ENCODE results near the gene MYH10. TPM values are rescaled to one million over a fixed set of nuclear protein-coding genes. Genes with fewer than 3 reads are reported as not detected.
"Not testable (repeated sequence)": the region's sequence is repeated elsewhere in the genome, so short reads cannot be mapped to it uniquely, and the experiment has no call there.

The MYH10 gene
- total RNA-seq, 5 donors from 2014 or later (not counting 1 experiment from before 2014, with no cell fraction given), result 1.3 to 2.8 (median 2.1) TPM

DNA sequence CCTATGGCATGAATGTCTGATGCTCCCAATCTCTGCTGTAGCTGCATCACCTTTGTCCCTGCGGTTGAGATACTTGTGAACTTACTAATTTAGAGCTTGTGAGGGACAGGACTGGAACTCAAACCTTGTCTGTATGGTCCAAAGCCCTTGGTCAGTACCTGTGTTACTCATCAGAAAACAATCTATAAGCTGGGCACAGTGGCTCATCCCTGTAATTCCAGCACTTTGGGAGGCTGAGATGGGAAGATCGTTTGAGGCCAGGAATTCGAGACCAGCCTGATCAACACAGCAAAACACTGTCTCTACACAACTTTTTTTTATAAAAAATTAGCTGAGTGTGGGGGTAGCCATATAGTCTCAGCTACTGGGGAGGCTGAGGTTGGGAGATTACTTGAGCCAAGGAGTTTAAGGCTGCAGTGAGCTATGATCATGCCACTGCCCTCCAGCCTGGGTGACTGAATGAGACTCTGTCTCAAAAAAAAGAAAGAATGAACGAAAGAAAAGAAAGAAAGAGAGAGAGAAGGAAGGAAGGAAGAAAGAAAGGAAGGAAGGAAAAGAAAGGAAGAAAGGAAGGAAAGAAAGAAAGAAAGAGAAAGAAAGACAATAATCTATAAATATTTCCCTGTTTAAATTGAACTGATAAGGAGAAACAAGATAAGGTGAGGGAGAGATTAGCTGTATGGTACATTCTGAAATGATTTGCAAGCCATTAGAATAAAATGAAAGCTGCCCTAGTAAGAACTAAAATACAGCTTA is 31.7 kb upstream of the MYH10 start:
- H3K4me1 Mint-ChIP-seq, result peaks cover 0 to 7% (median 0%) of the 10 kb centered on the region in 3 donors
- DNase-seq (no peak), ATAC-seq (replicated peaks in 1 of 4) (no peak)
- Histone ChIP-seq H3K4me3 (ENCODE audit: control insufficient read depth in 1 of 2, extremely low read depth in 1 of 2, low read length in 1 of 2) (no peak overlapping the region), H3K4me1 (ENCODE audit: control insufficient read depth in 1 of 2, extremely low read depth in 1 of 2, insufficient read depth in 2 of 2, low read length in 2 of 2) (no peaks in the 10 kb centered on the region), H3K27me3 (replicated peaks in 1 of 2; ENCODE audit: control insufficient read depth in 2 of 2, extremely low read depth in 1 of 2, insufficient read depth in 2 of 2, low read length in 1 of 2) (peaks cover 0 to 10% of the 10 kb centered on the region in 2 experiments), H3K27ac (ENCODE audit: low read length) (no peak overlapping the region), H3K9me3 (no peaks in the 10 kb centered on the region), H3K36me3 (ENCODE audit: control insufficient read depth in 2 of 2, extremely low read depth in 1 of 2, insufficient read depth in 1 of 2, low read length in 1 of 2) (no peaks in the 10 kb centered on the region)
- ChIA-PET CTCF (interaction anchor here in 1 of 2 donors (0.6 kb wide), 1 partner anchor 58 kb away, joined by 3 read pairs; no protein-coding TSS in a partner anchor), POLR2A (no interaction called here)
- no peak overlapping the region for H3K4me3 Mint-ChIP-seq
- no peak overlapping the region for H3K27ac Mint-ChIP-seq
- H3K36me3 Mint-ChIP-seq, result no peaks in the 10 kb centered on the region
- peaks cover 8 to 21% of the 10 kb centered on the region in 2 donors for H3K27me3 Mint-ChIP-seq
- WGBS (ENCODE audit: insufficient coverage), result 100% methylated on average over 1 of the region's 4 CpGs
- H3K9me3 Mint-ChIP-seq, result peaks cover 0 to 3% (median 3%) of the 10 kb centered on the region in 3 donors

DNA sequence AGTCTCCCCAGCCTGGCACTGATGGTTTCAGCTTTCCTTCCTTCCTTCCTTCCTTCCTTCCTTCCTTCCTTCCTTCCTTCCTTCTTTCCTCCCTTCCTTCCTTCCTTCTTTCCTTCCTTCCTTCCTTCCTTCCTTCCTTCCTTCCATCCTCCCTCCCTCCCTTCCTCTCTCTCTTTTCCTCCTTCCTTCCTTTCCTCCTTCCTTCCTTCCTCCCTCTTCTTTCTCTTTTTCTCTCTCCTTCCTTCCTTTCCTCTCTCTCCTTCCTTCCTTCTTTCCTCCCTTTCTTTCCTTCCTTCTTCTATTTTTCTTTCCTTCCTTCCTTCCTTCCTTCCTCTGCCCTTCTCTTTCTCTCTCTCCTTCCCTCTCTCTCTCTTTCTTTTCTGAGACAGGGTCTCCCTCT is 30.2 kb upstream of the MYH10 start:
- H3K9me3 Mint-ChIP-seq; POLR2A ChIA-PET; H3K4me1 ChIP-seq (ENCODE audit: control insufficient read depth in 1 of 2, extremely low read depth in 1 of 2, insufficient read depth in 2 of 2, low read length in 2 of 2); H3K4me1 Mint-ChIP-seq; H3K36me3 ChIP-seq (ENCODE audit: control insufficient read depth in 2 of 2, extremely low read depth in 1 of 2, insufficient read depth in 1 of 2, low read length in 1 of 2); H3K27ac Mint-ChIP-seq; DNase-seq; CTCF ChIA-PET; H3K4me3 ChIP-seq (ENCODE audit: control insufficient read depth in 1 of 2, extremely low read depth in 1 of 2, low read length in 1 of 2); H3K9me3 ChIP-seq; ATAC-seq (replicated peaks in 1 of 4); H3K36me3 Mint-ChIP-seq; H3K27ac ChIP-seq (ENCODE audit: low read length); H3K4me3 Mint-ChIP-seq: not testable (repeated sequence)
- peaks cover 8 to 26% of the 10 kb centered on the region in 2 donors for H3K27me3 Mint-ChIP-seq
- peaks cover 0 to 14% of the 10 kb centered on the region in 2 experiments for H3K27me3 ChIP-seq (replicated peaks in 1 of 2; ENCODE audit: control insufficient read depth in 2 of 2, extremely low read depth in 1 of 2, insufficient read depth in 2 of 2, low read length in 1 of 2)

DNA sequence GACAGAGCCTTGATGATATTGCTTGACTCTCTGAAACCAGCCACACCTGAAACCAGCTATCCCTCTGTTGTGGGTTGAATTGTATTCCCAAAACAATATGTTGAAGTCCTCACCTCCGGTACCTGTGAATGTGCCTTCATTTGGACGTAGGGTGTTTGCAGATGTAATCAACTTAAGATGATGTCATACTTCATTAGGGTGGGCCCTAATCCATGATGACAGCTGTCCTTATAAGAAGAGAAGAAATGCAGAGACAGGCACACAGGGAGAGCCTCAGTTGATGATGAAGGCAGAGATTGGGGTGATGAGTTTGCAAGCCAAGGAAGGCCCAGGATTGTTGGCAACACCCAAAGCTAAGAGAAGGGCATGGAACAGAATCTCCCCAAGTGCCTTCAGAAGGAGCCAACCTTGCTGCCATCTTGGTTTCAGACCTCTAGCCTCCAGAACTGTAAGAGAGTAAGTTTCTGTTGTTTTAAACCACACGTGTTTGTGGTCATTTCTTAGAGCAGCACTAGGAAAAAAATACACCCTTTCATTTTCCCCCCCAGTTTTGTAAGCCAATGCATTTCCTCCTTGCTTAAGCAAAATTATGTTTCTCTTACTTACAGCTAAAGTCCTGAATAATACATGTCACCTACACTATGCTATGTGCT is 29.4 kb upstream of the MYH10 start:
- H3K36me3 ChIP-seq (ENCODE audit: control insufficient read depth in 2 of 2, extremely low read depth in 1 of 2, insufficient read depth in 1 of 2, low read length in 1 of 2), result no peaks in the 10 kb centered on the region
- H3K4me3 ChIP-seq (ENCODE audit: control insufficient read depth in 1 of 2, extremely low read depth in 1 of 2, low read length in 1 of 2), result no peak overlapping the region
- no peak for DNase-seq
- CTCF ChIA-PET, result no interaction called here
- H3K4me3 Mint-ChIP-seq, result no peak overlapping the region
- no peak overlapping the region for H3K27ac ChIP-seq (ENCODE audit: low read length)
- 100% methylated on average over 1 of the region's 3 CpGs for WGBS (ENCODE audit: insufficient coverage)
- H3K27ac Mint-ChIP-seq, result no peak overlapping the region
- no peaks in the 10 kb centered on the region for H3K4me1 ChIP-seq (ENCODE audit: control insufficient read depth in 1 of 2, extremely low read depth in 1 of 2, insufficient read depth in 2 of 2, low read length in 2 of 2)
- H3K4me1 Mint-ChIP-seq, result peaks cover 0 to 7% (median 0%) of the 10 kb centered on the region in 3 donors
- peaks cover 6% of the 10 kb centered on the region for H3K36me3 Mint-ChIP-seq
- POLR2A ChIA-PET, result no interaction called here
- ATAC-seq (replicated peaks in 1 of 4), result no peak
- H3K9me3 ChIP-seq, result no peaks in the 10 kb centered on the region
- H3K27me3 Mint-ChIP-seq, result peaks cover 4 to 21% of the 10 kb centered on the region in 2 donors
- peaks cover 0 to 12% of the 10 kb centered on the region in 2 experiments for H3K27me3 ChIP-seq (replicated peaks in 1 of 2; ENCODE audit: control insufficient read depth in 2 of 2, extremely low read depth in 1 of 2, insufficient read depth in 2 of 2, low read length in 1 of 2)
- H3K9me3 Mint-ChIP-seq, result peaks cover 0 to 9% (median 8%) of the 10 kb centered on the region in 3 donors

DNA sequence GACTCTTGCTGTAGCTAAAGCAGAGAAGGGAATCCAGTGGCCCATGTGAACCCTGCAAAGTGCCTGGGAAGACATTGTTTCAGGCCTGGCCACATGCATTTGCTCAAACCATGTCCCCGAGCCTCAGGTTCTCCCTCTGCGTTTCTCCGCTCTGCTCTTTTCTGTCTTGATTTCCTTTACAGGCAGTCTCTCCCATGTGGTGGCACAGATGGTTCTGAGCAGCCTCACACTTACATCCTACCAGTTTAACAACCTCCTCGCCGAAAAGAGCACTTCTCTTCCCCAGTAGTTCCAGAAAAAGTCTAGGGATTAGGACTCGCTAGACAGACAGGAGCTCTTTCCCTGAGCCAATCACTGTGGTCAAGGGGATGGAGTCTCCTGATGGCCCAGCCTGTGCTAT is 28.3 kb upstream of the MYH10 start:
- WGBS (ENCODE audit: insufficient coverage), result 100% methylated on average over 3 of the region's 6 CpGs
- POLR2A ChIA-PET, result no interaction called here
- ATAC-seq (replicated peaks in 1 of 4), result no peak
- Mint-ChIP-seq H3K27me3 (peaks cover 10 to 21% of the 10 kb centered on the region in 2 donors), H3K36me3 (peaks cover 6% of the 10 kb centered on the region), H3K27ac (no peak overlapping the region), H3K4me1 (peaks cover 0 to 7% (median 0%) of the 10 kb centered on the region in 3 donors), H3K9me3 (peaks cover 0 to 9% (median 8%) of the 10 kb centered on the region in 3 donors), H3K4me3 (no peak overlapping the region)
- Histone ChIP-seq H3K36me3 (ENCODE audit: control insufficient read depth in 2 of 2, extremely low read depth in 1 of 2, insufficient read depth in 1 of 2, low read length in 1 of 2) (no peaks in the 10 kb centered on the region), H3K9me3 (no peaks in the 10 kb centered on the region), H3K27ac (ENCODE audit: low read length) (no peak overlapping the region), H3K4me3 (ENCODE audit: control insufficient read depth in 1 of 2, extremely low read depth in 1 of 2, low read length in 1 of 2) (no peak overlapping the region), H3K4me1 (ENCODE audit: control insufficient read depth in 1 of 2, extremely low read depth in 1 of 2, insufficient read depth in 2 of 2, low read length in 2 of 2) (no peaks in the 10 kb centered on the region), H3K27me3 (replicated peaks in 1 of 2; ENCODE audit: control insufficient read depth in 2 of 2, extremely low read depth in 1 of 2, insufficient read depth in 2 of 2, low read length in 1 of 2) (peaks cover 0 to 13% of the 10 kb centered on the region in 2 experiments)
- CTCF ChIA-PET, result no interaction called here
- no peak for DNase-seq

DNA sequence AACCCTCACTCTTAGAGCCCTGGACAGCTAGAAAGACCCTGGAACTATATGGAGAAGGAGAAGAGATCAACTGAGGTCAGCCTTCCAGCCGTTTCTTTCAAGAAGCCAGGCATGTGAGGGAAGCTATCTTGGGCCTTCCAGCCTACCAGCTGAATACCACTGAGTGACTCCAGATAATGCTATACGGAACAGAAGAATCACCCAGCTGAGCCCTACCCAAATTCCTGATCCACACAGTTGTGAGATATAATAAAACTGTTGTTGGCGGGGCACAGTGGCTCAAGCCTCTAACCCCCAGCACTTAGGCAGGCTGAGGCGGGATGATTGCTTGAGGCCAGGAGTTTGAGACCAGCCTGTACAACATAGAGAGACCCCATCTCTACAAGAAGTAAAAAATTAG is 26.2 kb upstream of the MYH10 start:
- Histone ChIP-seq H3K4me1 (ENCODE audit: control insufficient read depth in 1 of 2, extremely low read depth in 1 of 2, insufficient read depth in 2 of 2, low read length in 2 of 2) (no peaks in the 10 kb centered on the region), H3K4me3 (ENCODE audit: control insufficient read depth in 1 of 2, extremely low read depth in 1 of 2, low read length in 1 of 2) (no peak overlapping the region), H3K9me3 (no peaks in the 10 kb centered on the region), H3K36me3 (ENCODE audit: control insufficient read depth in 2 of 2, extremely low read depth in 1 of 2, insufficient read depth in 1 of 2, low read length in 1 of 2) (no peaks in the 10 kb centered on the region), H3K27me3 (replicated peaks in 1 of 2; ENCODE audit: control insufficient read depth in 2 of 2, extremely low read depth in 1 of 2, insufficient read depth in 2 of 2, low read length in 1 of 2) (peaks cover 0 to 9% of the 10 kb centered on the region in 2 experiments), H3K27ac (ENCODE audit: low read length) (no peak overlapping the region)
- Mint-ChIP-seq H3K27me3 (peaks cover 17 to 20% of the 10 kb centered on the region in 2 donors), H3K4me1 (peaks cover 0 to 7% (median 0%) of the 10 kb centered on the region in 3 donors), H3K27ac (no peak overlapping the region), H3K36me3 (peaks cover 6% of the 10 kb centered on the region), H3K9me3 (peaks cover 0 to 9% (median 8%) of the 10 kb centered on the region in 3 donors), H3K4me3 (no peak overlapping the region)
- ChIA-PET POLR2A (no interaction called here), CTCF (interaction anchor here in 1 of 2 donors (0.6 kb wide), 1 partner anchor 362 kb away, joined by 4 read pairs; no protein-coding TSS in a partner anchor)
- DNase-seq (no peak), ATAC-seq (replicated peaks in 1 of 4) (no peak)
- WGBS (ENCODE audit: insufficient coverage), result no CpG with 5 or more reads among the region's 4 CpGs

DNA sequence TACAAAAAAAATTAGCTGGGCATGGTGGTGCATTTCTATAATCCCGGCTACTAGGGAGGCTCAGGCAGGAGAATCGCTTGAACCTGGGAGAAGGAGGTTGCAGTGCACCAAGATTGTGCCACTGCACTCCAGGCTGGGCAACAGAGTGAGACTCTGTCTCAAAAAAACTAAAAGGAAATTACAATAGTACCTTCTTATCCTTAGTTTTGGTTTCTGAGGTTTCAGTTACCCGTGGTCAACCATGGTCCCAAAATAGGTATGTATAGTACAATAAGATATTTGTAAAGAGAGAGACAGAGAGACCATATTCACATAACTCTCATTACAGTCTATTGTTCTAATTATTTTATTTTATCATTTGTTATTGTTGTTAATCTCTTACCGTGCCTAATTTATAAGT is 24.3 kb upstream of the MYH10 start:
- 100% methylated on average over 1 of the region's 4 CpGs for WGBS (ENCODE audit: insufficient coverage)
- no peak for DNase-seq
- H3K27ac Mint-ChIP-seq, result no peak overlapping the region

More for the DNA sequence above, 24.3 kb upstream of the MYH10 start:
- H3K27me3 ChIP-seq (replicated peaks in 1 of 2; ENCODE audit: control insufficient read depth in 2 of 2, extremely low read depth in 1 of 2, insufficient read depth in 2 of 2, low read length in 1 of 2), result peaks cover 0 to 17% of the 10 kb centered on the region in 2 experiments
- ChIA-PET POLR2A (no interaction called here), CTCF (no interaction called here)
- H3K4me3 ChIP-seq (ENCODE audit: control insufficient read depth in 1 of 2, extremely low read depth in 1 of 2, low read length in 1 of 2), result no peak overlapping the region
- peaks cover 6% of the 10 kb centered on the region for H3K36me3 Mint-ChIP-seq
- H3K27ac ChIP-seq (ENCODE audit: low read length), result no peak overlapping the region
- no peak overlapping the region for H3K4me3 Mint-ChIP-seq
- H3K27me3 Mint-ChIP-seq, result peaks cover 20 to 31% of the 10 kb centered on the region in 2 donors
- H3K4me1 Mint-ChIP-seq, result no peaks in the 10 kb centered on the region
- no peaks in the 10 kb centered on the region for H3K4me1 ChIP-seq (ENCODE audit: control insufficient read depth in 1 of 2, extremely low read depth in 1 of 2, insufficient read depth in 2 of 2, low read length in 2 of 2)
- H3K36me3 ChIP-seq (ENCODE audit: control insufficient read depth in 2 of 2, extremely low read depth in 1 of 2, insufficient read depth in 1 of 2, low read length in 1 of 2), result no peaks in the 10 kb centered on the region
- H3K9me3 Mint-ChIP-seq, result peaks cover 0 to 9% (median 8%) of the 10 kb centered on the region in 3 donors
- no peak for ATAC-seq (replicated peaks in 1 of 4)
- H3K9me3 ChIP-seq, result no peaks in the 10 kb centered on the region
